HepG2 (cell line): ENCODE measurements around the gene CHPF. TPM values are rescaled to one million over a fixed set of nuclear protein-coding genes. Genes with fewer than 3 reads are reported as not detected.

Experiments
- ATAC-seq: fragments of 200-7000 bp; cut with Tn5 transposase; 3 replicates; pipeline ENCODE4 v1.9.1; 2020; ENCODE audit warnings: mild to moderate bottlenecking, moderate library complexity
- BruUV-seq: library from RNA; stranded (reverse); fragments of 400-500 nt; replicated peaks from 2 replicates; lab custom pipeline; 2021; lab: Mats Ljungman, UMichigan
- CTCF ChIA-PET: fragments of 300-600 bp; formaldehyde crosslinking; extraction: SDS; loops from one replicate; lab custom pipeline; 2021; ENCODE audit warnings: low total read pairs, inconsistent platforms, low intra/inter-chr PET ratio; lab: Yijun Ruan, JAX
- POLR2A ChIA-PET: fragments of 350-600 bp; sonication (Branson Sonifier 250); formaldehyde crosslinking; loops from one replicate; lab custom pipeline; 2020; ENCODE audit warnings: antibody characterized with exemption, inconsistent platforms; lab: Yijun Ruan, JAX
- DNase-seq: peaks from one replicate; pipeline ENCODE4 v3.0.0-alpha.2; 2015; ENCODE audit warnings: low spot score
- FAIRE-seq: peaks from 3 replicates; lab custom pipeline; 2011; peaks lifted over from hg19 to GRCh38; lab: Jason Lieb, UNC
- H2AFZ ChIP-seq: one replicate; pipeline ENCODE4 v1.6.1; 2011; ENCODE audit warnings: low read length, inconsistent platforms
- H3K27ac ChIP-seq: fragments of 300-600 bp; 3 replicates; pipeline ENCODE4 v1.8.0; 2011; ENCODE audit warnings: mixed run types, mild to moderate bottlenecking, mixed read lengths, low read length, inconsistent platforms; ENCODE audit not compliant: insufficient read depth; ENCODE audit errors: extremely low read length
- H3K27me3 ChIP-seq, 2 experiments: fragments of 200-600 bp in 1 of 2; 2 replicates in 1 of 2; 3 replicates in 1 of 2; pipeline versions ENCODE4 v1.6.0 to v1.8.0; 2011; ENCODE audit warnings: low read length in 2 of 2, mild to moderate bottlenecking in 2 of 2, moderate library complexity in 2 of 2, inconsistent platforms in 1 of 2; ENCODE audit not compliant: insufficient read depth in 2 of 2, control insufficient read depth in 1 of 2
- H3K36me3 ChIP-seq, 2 experiments: fragments of 200-600 bp in 1 of 2; replicated peaks in 1 of 2; 2 replicates in 1 of 2; 3 replicates in 1 of 2; pipeline versions ENCODE4 v1.5.1 to v1.8.0; 2011; ENCODE audit warnings: low read length in 2 of 2, inconsistent platforms in 1 of 2; ENCODE audit not compliant: insufficient read depth in 2 of 2, control insufficient read depth in 1 of 2
- H3K4me1 ChIP-seq: 2 replicates; pipeline ENCODE4 v1.5.1; 2012; ENCODE audit warnings: low read length, inconsistent platforms; ENCODE audit not compliant: insufficient read depth
- H3K4me2 ChIP-seq: 2 replicates; pipeline ENCODE4 v1.6.0; 2011; ENCODE audit warnings: low read depth, low read length, inconsistent platforms
- H3K4me3 ChIP-seq, 3 experiments: fragments of 200-600 bp in 1 of 3; sonication (generic), shearing (Covaris generic) in 1 of 3; replicated peaks in 1 of 3; 2 replicates each; pipeline ENCODE4 v1.5.1; 2011 to 2016; ENCODE audit warnings: low read length in 3 of 3, inconsistent platforms in 2 of 3, low read depth in 2 of 3, mild to moderate bottlenecking in 2 of 3, control low read depth in 1 of 3, mixed read lengths in 1 of 3; ENCODE audit not compliant: insufficient read depth in 1 of 3
- H3K79me2 ChIP-seq: one replicate; pipeline ENCODE4 v1.6.1; 2011; ENCODE audit warnings: low read length, inconsistent platforms; ENCODE audit not compliant: insufficient read depth
- H3K9ac ChIP-seq: 2 replicates; pipeline ENCODE4 v1.6.0; 2011; ENCODE audit warnings: mild to moderate bottlenecking, low read depth, low read length, inconsistent platforms; ENCODE audit not compliant: insufficient read depth
- H3K9me3 ChIP-seq: 2 replicates; pipeline ENCODE4 v1.5.1; 2012; ENCODE audit warnings: mild to moderate bottlenecking, low read length
- H4K20me1 ChIP-seq: 2 replicates; pipeline ENCODE4 v1.6.0; 2011; ENCODE audit warnings: inconsistent platforms, mild to moderate bottlenecking, low read length, moderate library complexity; ENCODE audit not compliant: insufficient read depth
- EZH2 ChIP-seq: conservative IDR thresholded peaks from 2 replicates; pipeline ENCODE4 v1.6.1; 2012; ENCODE audit warnings: mild to moderate bottlenecking, low read depth, low read length, moderate library complexity
- HOXA3 ChIP-seq: sonication (generic); formaldehyde crosslinking; IDR thresholded peaks from 2 replicates; pipeline ENCODE4 v1.5.0; 2020; ENCODE audit warnings: missing genetic modification reagents
- HOXA7 ChIP-seq: sonication (generic); formaldehyde crosslinking; IDR thresholded peaks from 2 replicates; pipeline ENCODE4 v1.8.1; 2022; ENCODE audit warnings: mild to moderate bottlenecking, missing genetic modification reagents, moderate library complexity
- KLF15 ChIP-seq: sonication (generic); formaldehyde crosslinking; IDR thresholded peaks from 2 replicates; pipeline ENCODE4 v1.8.1; 2023; ENCODE audit warnings: borderline replicate concordance, mild to moderate bottlenecking, inconsistent platforms, missing genetic modification reagents, mixed read lengths
- KMT2B ChIP-seq: IDR thresholded peaks from 2 replicates; pipeline ENCODE4 v1.6.1; 2016; ENCODE audit warnings: missing genetic modification reagents, missing compliant biosample characterization
- MXD3 ChIP-seq: IDR thresholded peaks from 2 replicates; pipeline ENCODE4 v1.6.1; 2016; ENCODE audit warnings: mild to moderate bottlenecking, missing biosample characterization, missing genetic modification reagents
- NBN ChIP-seq: fragments of 450-650 bp; conservative IDR thresholded peaks from 2 replicates; pipeline ENCODE4 v1.6.1; 2017
- PHF8 ChIP-seq: sonication (generic); formaldehyde crosslinking; IDR thresholded peaks from 2 replicates; pipeline ENCODE4 v1.5.0; 2020; ENCODE audit warnings: missing genetic modification reagents
- POLR2A ChIP-seq, 2 experiments: IDR thresholded peaks; 2 replicates each; pipeline ENCODE4 v1.6.1; 2011; ENCODE audit warnings: low read depth in 2 of 2, low read length in 2 of 2, mild to moderate bottlenecking in 1 of 2, moderate library complexity in 1 of 2; ENCODE audit not compliant: insufficient read depth in 1 of 2
- RARA ChIP-seq: IDR thresholded peaks from 2 replicates; pipeline ENCODE4 v1.6.1; 2016; ENCODE audit warnings: missing genetic modification reagents, missing compliant biosample characterization
- SMAD1 ChIP-seq: sonication (generic); formaldehyde crosslinking; IDR thresholded peaks from 2 replicates; pipeline ENCODE4 v1.4.0; 2020; ENCODE audit warnings: missing genetic modification reagents, low read depth, mild to moderate bottlenecking, borderline replicate concordance
- TOPORS ChIP-seq: sonication (generic); formaldehyde crosslinking; IDR thresholded peaks from 2 replicates; pipeline ENCODE4 v1.8.0; 2023; ENCODE audit warnings: mild to moderate bottlenecking, missing genetic modification reagents
- ZBTB38 ChIP-seq: sonication (generic); formaldehyde crosslinking; IDR thresholded peaks from 2 replicates; pipeline ENCODE4 v1.5.1; 2020; ENCODE audit warnings: mild to moderate bottlenecking, missing genetic modification reagents
- ZFP37 ChIP-seq: sonication (generic); formaldehyde crosslinking; IDR thresholded peaks from 2 replicates; pipeline ENCODE4 v1.4.0; 2020; ENCODE audit warnings: missing genetic modification reagents, borderline replicate concordance
- ZNF407 ChIP-seq: sonication (generic); formaldehyde crosslinking; IDR thresholded peaks from one replicate; pipeline ENCODE4 v1.5.1; 2020; ENCODE audit warnings: mild to moderate bottlenecking, missing genetic modification reagents; ENCODE audit errors: not compliant biosample characterization
- ZNF562 ChIP-seq: sonication (generic); formaldehyde crosslinking; IDR thresholded peaks from 2 replicates; pipeline ENCODE4 v1.8.0; 2022; ENCODE audit warnings: missing genetic modification reagents, borderline replicate concordance
- ZNF83 ChIP-seq: sonication (generic); formaldehyde crosslinking; IDR thresholded peaks from 2 replicates; pipeline ENCODE4 v1.4.0; 2020; ENCODE audit warnings: missing genetic modification reagents, mild to moderate bottlenecking, borderline replicate concordance
- WGBS: methylation state at CpG from one replicate; pipeline ENCODE4 v1.1.6; 2017; ENCODE audit warnings: low lambda C conversion rate; 5-methylcytosine and 5-hydroxymethylcytosine counted together
- in situ Hi-C: cut with HindIII; loops from 2 replicates; pipeline ENCODE4 v1.10.0; 2017; ENCODE audit warnings: low pct_unique_long_range_greater_than_20kb; ENCODE audit not compliant: extremely low pct_ligation_motif_present
- intact Hi-C: fragments of 100-400 bp; cut with micrococcal nuclease; formaldehyde crosslinking; loops from one replicate; pipeline ENCODE4 v1.10.0; 2022; ENCODE audit not compliant: unreplicated experiment
- polyA plus RNA-seq, 8 experiments: library from polyadenylated mRNA; depleted of rRNA in 3 of 8; stranded (reverse) in 7 of 8; unstranded in 1 of 8; fragments of >200 nt; fragmentation: Illumina TruSeq in 4 of 8; extraction: Trizol in 4 of 8; gene quantifications; 2 replicates each; pipeline versions ENCODE4 v1.2.1 to v1.2.3, GENCODE V29; 2011 to 2016; ENCODE audit warnings: low read depth in 4 of 8, missing spikeins in 1 of 8, mixed read lengths in 1 of 8; ENCODE audit not compliant: insufficient read depth in 1 of 8
- total RNA-seq, 5 experiments: library from RNA; depleted of rRNA; stranded (reverse); fragments of >200 nt; fragmentation: Illumina TruSeq; extraction: Trizol; gene quantifications; 2 replicates each; pipeline ENCODE4 v1.2.3, GENCODE V29; 2016; ENCODE audit warnings: low read depth in 1 of 5

Gene CHPF
- total and polyA plus RNA-seq, 2 of the 13 experiments (the other 11 are each of a cell fraction or from before 2014, with no cell fraction given) = 79.6 to 111 TPM

GRCh38 chr2:219541611-219542180 lies 1.9 kb downstream of the CHPF start:
- intact Hi-C loops = loop anchor here (1.0 to 2.0 kb wide), 3 partner anchors 19 to 148 kb away; no protein-coding TSS in a partner anchor
- H3K4me1 ChIP-seq = peaks cover 63% of the 10 kb centered on the region
- DNase-seq (peak; percentile 82), FAIRE-seq (peak; percentile 72), ATAC-seq (peak; percentile 23)
- peak overlapping the region; percentile 90 for H3K4me2 ChIP-seq
- H3K9ac ChIP-seq = peak overlapping the region; percentile 84; the same call in 1 of the 2 replicates
- no peak overlapping the region for H2AFZ ChIP-seq
- peaks cover 50% of the 10 kb centered on the region for H4K20me1 ChIP-seq
- POLR2A ChIA-PET = interaction anchor here (0.6 to 3.9 kb wide), 3 partner anchors 19 to 56 kb away, joined by 3 to 44 read pairs (median 5); partner anchors contain the start of genes OBSL1 and STK11IP
- H3K79me2 ChIP-seq = peaks cover 32% of the 10 kb centered on the region
- H3K36me3 ChIP-seq = peaks cover 15 to 27% of the 10 kb centered on the region in 2 experiments
- peaks cover 0 to 3% of the 10 kb centered on the region in 2 experiments; a peak in 3 of 5 replicates for H3K27me3 ChIP-seq
- no TSS peak for BruUV-seq
- CTCF ChIA-PET = interaction anchor here (0.8 to 5.3 kb wide), 11 partner anchors 9 to 148 kb away, joined by 3 to 127 read pairs (median 8); partner anchors contain the start of gene STK11IP
- H3K4me3 ChIP-seq = peak overlapping the region; percentile 87 to 90 (median 89); a peak in 5 of 6 replicates
- in situ Hi-C loops = loop anchor here (5.0 kb wide), 1 partner anchor 101 kb away; no protein-coding TSS in a partner anchor
- H3K9me3 ChIP-seq = no peaks in the 10 kb centered on the region
- H3K27ac ChIP-seq = no peak overlapping the region
- WGBS = 38% methylated on average over 36 of the region's 48 CpGs
- TF ChIP-seq KLF15 (CRISPR knock-in tag) (peak; percentile 51; the same call in 1 of the 2 replicates), ZFP37 (CRISPR knock-in tag) (no peak), KMT2B (CRISPR knock-in tag) (peak; percentile 58; the same call in 1 of the 2 replicates), TOPORS (CRISPR knock-in tag) (no peak), ZNF562 (no peak), ZNF407 (CRISPR knock-in tag) (peak; percentile 55), MXD3 (CRISPR knock-in tag) (peak; percentile 86; the same call in 1 of the 2 replicates), HOXA7 (CRISPR knock-in tag) (0 out of 2 replicates have a peak, but pooled peaks have one; percentile 66), NBN (no peak), EZH2 (no peak), PHF8 (CRISPR knock-in tag) (peak; percentile 65; the same call in 1 of the 2 replicates), ZNF83 (CRISPR knock-in tag) (no peak), ZBTB38 (CRISPR knock-in tag) (peak; percentile 96), HOXA3 (CRISPR knock-in tag) (peak; percentile 90), RARA (CRISPR knock-in tag) (no peak), SMAD1 (peak; percentile 90; the same call in 1 of the 2 replicates), POLR2A (IDR thresholded peaks at IDR 0.05; ENCODE audit: insufficient read depth in 1 of 2, low read depth in 2 of 2, low read length in 2 of 2) (no peak)
